DND-41 (cell line): ENCODE results near the gene DEF6.

Source experiments
- ATAC-seq: fragments of 200-7000 bp; cut with Tn5 transposase; 3 replicates; pipeline ENCODE4 v1.9.1; 2021; ENCODE audit warnings: low read depth; ENCODE audit not compliant: insufficient read depth
- DNase-seq: peaks from one replicate; pipeline ENCODE4 v3.0.0-alpha.2; 2020
- H2AFZ ChIP-seq: 2 replicates; pipeline ENCODE4 v1.6.0; 2012; ENCODE audit warnings: low read depth, low read length
- H3K27ac ChIP-seq: 2 replicates; pipeline ENCODE4 v1.5.1; 2012; ENCODE audit warnings: low read length, inconsistent platforms
- H3K27me3 ChIP-seq: fragments of 200-600 bp; sonication (generic); 2 replicates; pipeline ENCODE4 v1.6.0; 2012; ENCODE audit warnings: low read length, mild to moderate bottlenecking, inconsistent platforms; ENCODE audit not compliant: insufficient read depth, poor library complexity
- H3K36me3 ChIP-seq: 2 replicates; pipeline ENCODE4 v1.5.1; 2012; ENCODE audit warnings: low read length, inconsistent platforms; ENCODE audit not compliant: insufficient read depth
- H3K4me1 ChIP-seq: 2 replicates; pipeline ENCODE4 v1.5.1; 2012; ENCODE audit warnings: mild to moderate bottlenecking, low read length; ENCODE audit not compliant: insufficient read depth
- H3K4me2 ChIP-seq: 2 replicates; pipeline ENCODE4 v1.6.0; 2012; ENCODE audit warnings: mild to moderate bottlenecking, moderate library complexity, low read length, inconsistent platforms; ENCODE audit not compliant: insufficient read depth
- H3K4me3 ChIP-seq, 2 experiments: fragments of 200-600 bp in 1 of 2; shearing (Covaris generic) in 1 of 2; 2 replicates each; pipeline ENCODE4 v1.5.1; 2012 to 2016; ENCODE audit warnings: inconsistent platforms in 2 of 2, low read length in 2 of 2, mild to moderate bottlenecking in 2 of 2, low read depth in 1 of 2, moderate library complexity in 1 of 2
- H3K79me2 ChIP-seq: 2 replicates; pipeline ENCODE4 v1.6.0; 2012; ENCODE audit warnings: low read length, inconsistent platforms; ENCODE audit not compliant: insufficient read depth
- H3K9ac ChIP-seq: 2 replicates; pipeline ENCODE4 v1.6.0; 2012; ENCODE audit warnings: low read depth, mild to moderate bottlenecking, inconsistent platforms, low read length, moderate library complexity
- H3K9me3 ChIP-seq: 2 replicates; pipeline ENCODE4 v1.5.1; 2012; ENCODE audit warnings: low read length, moderate library complexity, mild to moderate bottlenecking, inconsistent platforms; ENCODE audit not compliant: insufficient read depth, severe bottlenecking
- H4K20me1 ChIP-seq: 2 replicates; pipeline ENCODE4 v1.6.0; 2012; ENCODE audit warnings: low read length; ENCODE audit not compliant: insufficient read depth
- EZH2 ChIP-seq: IDR thresholded peaks from 3 replicates; pipeline ENCODE4 v1.6.1; 2012; ENCODE audit warnings: borderline replicate concordance, low read depth, mild to moderate bottlenecking, moderate library complexity, low read length, inconsistent platforms; ENCODE audit not compliant: severe bottlenecking
- TF ChIP-seq, protein P1 (sequence below): IDR thresholded peaks from 2 replicates; pipeline ENCODE4 v1.5.1; 2012; ENCODE audit warnings: borderline replicate concordance, low read length, moderate library complexity, mild to moderate bottlenecking; ENCODE audit not compliant: poor library complexity, severe bottlenecking; ENCODE audit errors: extremely low read depth

Gene DEF6

GRCh38 chr6:35265523-35265922, 32.1 kb upstream of the DEF6 start:
- Histone ChIP-seq H3K27ac (no peak overlapping the region), H3K36me3 (no peaks in the 10 kb centered on the region), H3K9ac (no peak overlapping the region), H3K4me3 (no peak overlapping the region), H3K79me2 (peaks cover 23% of the 10 kb centered on the region), H2AFZ (no peak overlapping the region), H4K20me1 (peaks cover 5% of the 10 kb centered on the region; the same call in 1 of the 2 replicates), H3K4me2 (no peak overlapping the region), H3K9me3 (no peaks in the 10 kb centered on the region), H3K27me3 (no peaks in the 10 kb centered on the region), H3K4me1 (peaks cover 8% of the 10 kb centered on the region)
- no peak for DNase-seq
- TF ChIP-seq, protein P1, sequence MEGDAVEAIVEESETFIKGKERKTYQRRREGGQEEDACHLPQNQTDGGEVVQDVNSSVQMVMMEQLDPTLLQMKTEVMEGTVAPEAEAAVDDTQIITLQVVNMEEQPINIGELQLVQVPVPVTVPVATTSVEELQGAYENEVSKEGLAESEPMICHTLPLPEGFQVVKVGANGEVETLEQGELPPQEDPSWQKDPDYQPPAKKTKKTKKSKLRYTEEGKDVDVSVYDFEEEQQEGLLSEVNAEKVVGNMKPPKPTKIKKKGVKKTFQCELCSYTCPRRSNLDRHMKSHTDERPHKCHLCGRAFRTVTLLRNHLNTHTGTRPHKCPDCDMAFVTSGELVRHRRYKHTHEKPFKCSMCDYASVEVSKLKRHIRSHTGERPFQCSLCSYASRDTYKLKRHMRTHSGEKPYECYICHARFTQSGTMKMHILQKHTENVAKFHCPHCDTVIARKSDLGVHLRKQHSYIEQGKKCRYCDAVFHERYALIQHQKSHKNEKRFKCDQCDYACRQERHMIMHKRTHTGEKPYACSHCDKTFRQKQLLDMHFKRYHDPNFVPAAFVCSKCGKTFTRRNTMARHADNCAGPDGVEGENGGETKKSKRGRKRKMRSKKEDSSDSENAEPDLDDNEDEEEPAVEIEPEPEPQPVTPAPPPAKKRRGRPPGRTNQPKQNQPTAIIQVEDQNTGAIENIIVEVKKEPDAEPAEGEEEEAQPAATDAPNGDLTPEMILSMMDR = no peak
- TF ChIP-seq EZH2 = no peak
- ATAC-seq = no peak

DNA sequence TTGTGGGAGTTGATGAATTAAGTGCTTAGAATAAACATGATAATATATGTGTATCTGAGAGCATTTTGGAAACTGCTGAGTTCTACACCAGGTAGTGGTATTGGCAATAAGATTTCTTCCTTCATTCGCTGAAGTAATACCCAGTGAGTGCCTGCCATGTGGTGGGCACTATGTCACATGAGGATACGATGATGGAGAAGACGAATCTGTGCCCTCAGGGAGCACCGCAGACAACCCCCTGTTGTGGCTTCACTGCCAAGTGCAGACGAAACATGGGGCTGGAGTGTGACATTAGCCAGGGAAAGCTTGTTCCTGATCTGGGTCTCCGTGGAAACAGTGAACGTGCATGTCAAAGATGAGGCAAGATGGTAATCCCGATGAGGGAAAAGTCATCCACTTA, 30.2 kb upstream of the DEF6 start:
- Histone ChIP-seq H4K20me1 (peaks cover 5% of the 10 kb centered on the region; the same call in 1 of the 2 replicates), H3K79me2 (peaks cover 16% of the 10 kb centered on the region), H3K9ac (no peak overlapping the region), H2AFZ (no peak overlapping the region), H3K27me3 (no peaks in the 10 kb centered on the region), H3K4me2 (no peak overlapping the region), H3K9me3 (no peaks in the 10 kb centered on the region), H3K36me3 (no peaks in the 10 kb centered on the region), H3K4me3 (no peak overlapping the region), H3K27ac (no peak overlapping the region), H3K4me1 (no peaks in the 10 kb centered on the region; the same call in 1 of the 2 replicates)
- TF ChIP-seq, protein P1 = no peak
- TF ChIP-seq EZH2 = no peak
- ATAC-seq (no peak), DNase-seq (no peak)

- no peak for TF ChIP-seq EZH2
- TF ChIP-seq, protein P1 = no peak
- H3K4me2 ChIP-seq = no peak overlapping the region
- no peak overlapping the region for H3K4me3 ChIP-seq
- H3K36me3 ChIP-seq = no peaks in the 10 kb centered on the region
- H3K79me2 ChIP-seq = peaks cover 13% of the 10 kb centered on the region
- DNase-seq (no peak), ATAC-seq (no peak)
- no peaks in the 10 kb centered on the region for H3K27me3 ChIP-seq
- H3K4me1 ChIP-seq = no peaks in the 10 kb centered on the region; the same call in 1 of the 2 replicates
- no peak overlapping the region for H3K9ac ChIP-seq
- peaks cover 5% of the 10 kb centered on the region; the same call in 1 of the 2 replicates for H4K20me1 ChIP-seq
- H2AFZ ChIP-seq = no peak overlapping the region
- no peak overlapping the region for H3K27ac ChIP-seq
- H3K9me3 ChIP-seq = no peaks in the 10 kb centered on the region
Measured at GRCh38 chr6:35267897-35268296, 29.7 kb upstream of the DEF6 start.

DNA sequence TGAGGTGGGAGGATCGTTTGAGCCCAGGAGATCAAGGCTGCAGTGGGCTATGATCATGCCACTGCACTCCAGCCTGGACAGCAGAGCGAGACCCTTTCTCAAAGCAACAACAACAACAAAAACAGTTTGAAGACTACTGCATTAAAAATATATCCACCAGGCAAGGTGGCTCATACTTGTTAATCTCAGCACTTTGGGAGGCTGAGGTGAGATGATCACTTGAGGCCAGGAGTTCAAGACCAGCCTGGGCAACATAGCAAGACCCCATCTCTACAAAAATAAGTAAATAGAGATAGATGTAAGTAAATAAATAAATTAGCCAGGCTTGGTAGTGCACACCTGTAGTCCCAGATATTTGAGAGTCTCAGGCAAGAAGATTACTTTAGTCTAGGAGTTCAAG, 25.6 kb upstream of the DEF6 start:
- ATAC-seq = no peak
- Histone ChIP-seq H3K4me3 (no peak overlapping the region), H2AFZ (no peak overlapping the region), H3K9ac (no peak overlapping the region), H3K4me2 (no peak overlapping the region), H3K4me1 (no peaks in the 10 kb centered on the region), H3K79me2 (peaks cover 6% of the 10 kb centered on the region; the same call in 1 of the 2 replicates), H4K20me1 (peaks cover 5% of the 10 kb centered on the region; the same call in 1 of the 2 replicates), H3K9me3 (no peaks in the 10 kb centered on the region), H3K36me3 (no peaks in the 10 kb centered on the region), H3K27ac (no peak overlapping the region), H3K27me3 (no peaks in the 10 kb centered on the region)
- DNase-seq = no peak
- TF ChIP-seq, protein P1 = no peak
- no peak for TF ChIP-seq EZH2
